GM12878 (cell line): ENCODE results near the gene CAMP. TPM values are rescaled to one million over a fixed set of nuclear protein-coding genes. Genes with fewer than 3 reads are reported as not detected.

ENCODE experiments used
- ATAC-seq: fragments of 200-7000 bp; cut with Tn5 transposase; 3 replicates; pipeline ENCODE4 v1.9.1; 2020; ENCODE audit warnings: mild to moderate bottlenecking, moderate library complexity
- BruUV-seq: library from RNA; stranded (reverse); fragments of 400-500 nt; replicated peaks from 2 replicates; lab custom pipeline; 2021; lab: Mats Ljungman, UMichigan
- CTCF ChIA-PET: fragments of 300-600 bp; sonication (Branson Sonifier 250); formaldehyde crosslinking; extraction: SDS; loops from one replicate; lab custom pipeline; 2021; ENCODE audit warnings: inconsistent platforms; lab: Yijun Ruan, JAX
- POLR2A ChIA-PET: fragments of 350-600 bp; formaldehyde crosslinking; extraction: SDS; loops from one replicate; lab custom pipeline; 2021; ENCODE audit warnings: inconsistent platforms; lab: Charles Lee
- RAD21 ChIA-PET: fragments of 300-600 bp; sonication (Branson Sonifier 250); formaldehyde crosslinking; loops from one replicate; lab custom pipeline; 2023; ENCODE audit warnings: antibody characterized with exemption; ENCODE audit not compliant: unreplicated experiment; lab: Charles Lee
- SMC1A ChIA-PET: fragments of 300-600 bp; sonication (Branson Sonifier 250); formaldehyde crosslinking; loops from one replicate; lab custom pipeline; 2023; ENCODE audit not compliant: unreplicated experiment, uncharacterized antibody; lab: Charles Lee
- DNase-seq: peaks from one replicate; pipeline ENCODE4 v3.0.0-alpha.2; 2011; ENCODE audit warnings: low read depth, low spot score
- FAIRE-seq: peaks from 3 replicates; lab custom pipeline; 2011; peaks lifted over from hg19 to GRCh38; lab: Jason Lieb, UNC
- H2AFZ ChIP-seq: 2 replicates; pipeline ENCODE4 v1.6.0; 2011; ENCODE audit warnings: low read depth, low read length, control low read depth; ENCODE audit not compliant: control insufficient read depth
- H3K27ac ChIP-seq: 2 replicates; pipeline ENCODE4 v1.5.1; 2011; ENCODE audit warnings: control low read depth; ENCODE audit not compliant: control insufficient read depth, insufficient read depth
- H3K27me3 ChIP-seq, 2 experiments: replicated peaks in 1 of 2; 2 replicates each; pipeline versions ENCODE4 v1.6.0 to v1.6.1; 2011; ENCODE audit warnings: low read length in 1 of 2; ENCODE audit not compliant: control insufficient read depth in 2 of 2, insufficient read depth in 2 of 2
- H3K36me3 ChIP-seq, 2 experiments: 2 replicates each; pipeline ENCODE4 v1.5.1; 2011; ENCODE audit warnings: low read length in 1 of 2; ENCODE audit not compliant: control insufficient read depth in 2 of 2, insufficient read depth in 2 of 2
- H3K4me1 ChIP-seq: 2 replicates; pipeline ENCODE4 v1.6.1; 2011; ENCODE audit warnings: mild to moderate bottlenecking, low read length, moderate library complexity, mixed read lengths; ENCODE audit not compliant: control insufficient read depth, insufficient read depth
- H3K4me2 ChIP-seq: 2 replicates; pipeline ENCODE4 v1.6.0; 2011; ENCODE audit warnings: control low read depth; ENCODE audit not compliant: control insufficient read depth, insufficient read depth
- H3K4me3 ChIP-seq: fragments of 200-600 bp; sonication (generic); 2 replicates; pipeline ENCODE4 v1.5.1; 2016
- H3K79me2 ChIP-seq: 2 replicates; pipeline ENCODE4 v1.6.0; 2011; ENCODE audit warnings: low read length; ENCODE audit not compliant: control insufficient read depth, insufficient read depth
- H3K9ac ChIP-seq: 2 replicates; pipeline ENCODE4 v1.8.0; 2011; ENCODE audit warnings: low read length, control low read depth, mixed read lengths; ENCODE audit not compliant: control insufficient read depth, insufficient read depth
- H3K9me3 ChIP-seq: replicated peaks from 3 replicates; pipeline ENCODE4 v1.5.1; 2011; ENCODE audit warnings: mild to moderate bottlenecking, low read length; ENCODE audit not compliant: control insufficient read depth, insufficient read depth
- H4K20me1 ChIP-seq: 2 replicates; pipeline ENCODE4 v1.6.0; 2011; ENCODE audit not compliant: control insufficient read depth, insufficient read depth
- BHLHE40 ChIP-seq, 2 experiments: fragments of 450-650 bp in 1 of 2; IDR thresholded peaks; 2 replicates each; pipeline ENCODE4 v1.6.1; 2011 to 2017; ENCODE audit warnings: low read depth in 2 of 2, borderline replicate concordance in 1 of 2, improper control_type of control experiment in 1 of 2, low read length in 1 of 2, mild to moderate bottlenecking in 1 of 2
- CREM ChIP-seq: IDR thresholded peaks from 2 replicates; pipeline ENCODE4 v1.6.1; 2014; ENCODE audit warnings: antibody characterized with exemption, low read depth
- JUNB ChIP-seq: IDR thresholded peaks from 2 replicates; pipeline ENCODE4 v1.6.1; 2016; ENCODE audit warnings: antibody characterized with exemption, mild to moderate bottlenecking
- NFXL1 ChIP-seq: fragments of 450-650 bp; IDR thresholded peaks from 2 replicates; pipeline ENCODE4 v1.6.1; 2017; ENCODE audit warnings: antibody characterized with exemption, mild to moderate bottlenecking, borderline replicate concordance
- STAT1 ChIP-seq: fragments of 450-650 bp; conservative IDR thresholded peaks from 2 replicates; pipeline ENCODE4 v1.6.1; 2014; ENCODE audit warnings: antibody characterized with exemption, mild to moderate bottlenecking
- TARDBP ChIP-seq: IDR thresholded peaks from 2 replicates; pipeline ENCODE4 v1.6.1; 2016; ENCODE audit warnings: borderline replicate concordance
- WGBS: methylation state at CpG from one replicate; pipeline ENCODE4 v1.1.6; 2016; ENCODE audit warnings: low lambda C conversion rate; ENCODE audit not compliant: insufficient replicate concordance, insufficient coverage; ENCODE audit errors: missing lambda C conversion rate; 5-methylcytosine and 5-hydroxymethylcytosine counted together
- in situ Hi-C: fragments of 300-500 bp; cut with MboI; formaldehyde crosslinking; loops from 9 replicates; pipeline ENCODE4 v1.14.3; 2018; ENCODE audit warnings: mixed read lengths
- intact Hi-C: fragments of 100-400 bp; cut with micrococcal nuclease; formaldehyde crosslinking; loops from one replicate; pipeline ENCODE4 v1.14.2; 2022; ENCODE audit not compliant: unreplicated experiment
- polyA plus RNA-seq, 11 experiments: library from polyadenylated mRNA; depleted of rRNA in 4 of 11; unstranded in 6 of 11; stranded (reverse) in 5 of 11; fragments of >200 nt; fragmentation: Nextera tagmentation in 4 of 11; fragmentation: Illumina TruSeq in 1 of 11; extraction: Ambion mirVana in 4 of 11; extraction: Trizol in 1 of 11; gene quantifications; 1 replicate in 1 of 11; 2 replicates in 10 of 11; pipeline versions ENCODE4 v1.2.1 to v1.2.3, GENCODE V29; 2011 to 2016; ENCODE audit warnings: inconsistent platforms in 2 of 11, missing spikeins in 2 of 11, low read depth in 1 of 11
- total RNA-seq, 4 experiments: library from RNA; depleted of rRNA in 3 of 4; stranded (reverse); fragments of >200 nt in 3 of 4; fragmentation: Illumina TruSeq in 1 of 4; extraction: Trizol in 1 of 4; gene quantifications; 2 replicates each; pipeline versions ENCODE4 v1.2.1 to v1.2.3, GENCODE V29; 2013 to 2021

Gene CAMP
- total and polyA plus RNA-seq, 10 of the 15 experiments (the other 5 are each of a cell fraction or from before 2014, with no cell fraction given), result 0.76 to 34.3 (median 7.6) TPM

- intact Hi-C loops, result no loop called here
- ChIA-PET RAD21 (interaction anchor here (0.6 to 8.9 kb wide), 10 partner anchors 26 to 289 kb away, joined by 3 to 73 read pairs (median 4); partner anchors contain the start of genes NME6 and ZNF589), CTCF (interaction anchor here (0.7 to 10.9 kb wide), 7 partner anchors 21 to 197 kb away, joined by 3 to 157 read pairs (median 4); a partner anchor contains a TSS)
- WGBS, result 78% methylated on average over 23 of the region's 23 CpGs
- no peaks in the 10 kb centered on the region for H3K79me2 ChIP-seq
- DNase-seq, result no peak
- TF ChIP-seq TARDBP (no peak), BHLHE40 (IDR thresholded peaks at IDR 0.05; ENCODE audit: borderline replicate concordance in 1 of 2, low read depth in 2 of 2, low read length in 1 of 2) (peak in 1 of 2 experiments; percentile 10; a peak in 1 of 4 replicates)
- TF ChIP-seq, all 136 proteins: peak for 1
- in situ Hi-C loops, result no loop called here
- H3K9ac ChIP-seq, result no peak overlapping the region
- H3K4me3 ChIP-seq, result no peak overlapping the region
- H2AFZ ChIP-seq, result no peak overlapping the region
- BruUV-seq, result no TSS peak
- ChIA-PET SMC1A (interaction anchor here (0.7 to 2.0 kb wide), 11 partner anchors 9 to 288 kb away, joined by 3 to 7 read pairs (median 4); no protein-coding TSS in a partner anchor), POLR2A (no interaction called here)
- H3K27ac ChIP-seq, result no peak overlapping the region
- FAIRE-seq (no peak), ATAC-seq (no peak)
- H4K20me1 ChIP-seq, result no peaks in the 10 kb centered on the region; the same call in 1 of the 2 replicates
- peaks cover 21 to 27% of the 10 kb centered on the region in 2 experiments for H3K36me3 ChIP-seq
- no peaks in the 10 kb centered on the region; the same call in 2 of the 3 replicates for H3K9me3 ChIP-seq
- H3K4me1 ChIP-seq, result no peaks in the 10 kb centered on the region
- H3K4me2 ChIP-seq, result no peak overlapping the region
- H3K27me3 ChIP-seq, result no peaks in the 10 kb centered on the region
Measured at GRCh38 chr3:48268936-48269561, 45.8 kb downstream of the CAMP start.

- ChIA-PET CTCF (interaction anchor here (0.8 to 10.9 kb wide), 4 partner anchors 21 to 167 kb away, joined by 3 to 157 read pairs (median 6); no protein-coding TSS in a partner anchor), SMC1A (interaction anchor here (1.0 to 2.0 kb wide), 6 partner anchors 21 to 287 kb away, joined by 3 to 7 read pairs (median 4); no protein-coding TSS in a partner anchor), POLR2A (no interaction called here), RAD21 (interaction anchor here (0.6 to 8.9 kb wide), 5 partner anchors 26 to 166 kb away, joined by 3 to 73 read pairs (median 5); partner anchors contain the start of gene ZNF589)
- Histone ChIP-seq H4K20me1 (no peaks in the 10 kb centered on the region; the same call in 1 of the 2 replicates), H3K27ac (no peak overlapping the region), H3K9ac (no peak overlapping the region), H2AFZ (no peak overlapping the region), H3K4me1 (no peaks in the 10 kb centered on the region), H3K36me3 (peaks cover 19 to 27% of the 10 kb centered on the region in 2 experiments), H3K9me3 (no peaks in the 10 kb centered on the region; the same call in 2 of the 3 replicates), H3K4me2 (no peak overlapping the region), H3K79me2 (no peaks in the 10 kb centered on the region), H3K4me3 (no peak overlapping the region), H3K27me3 (no peaks in the 10 kb centered on the region)
- FAIRE-seq (no peak), ATAC-seq (no peak), DNase-seq (no peak)
- no peak for TF ChIP-seq NFXL1
- no peak for TF ChIP-seq JUNB
- no peak for TF ChIP-seq CREM
- TF ChIP-seq STAT1, result no peak
- in situ Hi-C loops (no loop called here), intact Hi-C loops (no loop called here)
- 89% methylated on average over 8 of the region's 8 CpGs for WGBS
- BruUV-seq, result TSS peak; percentile 45
Measured at GRCh38 chr3:48269592-48269991, 46.3 kb downstream of the CAMP start.
